Myometrial cell (primary cell): ENCODE results near the gene MPP7. TPM values are rescaled to one million over a fixed set of nuclear protein-coding genes. Genes with fewer than 3 reads are reported as not detected.

ENCODE experiments used
- total RNA-seq: library from RNA; depleted of rRNA; stranded (reverse); fragments of >200 nt; gene quantifications from 2 replicates; pipeline ENCODE4 v1.2.3, GENCODE V29; 2015

The MPP7 gene
- total RNA-seq = under 0.01 and 2.3 TPM in 2 replicates

GRCh38 chr10:28302638-28303488 is at the start of gene MPP7:
Gene MPP7, minus strand, starts transcription at chr10:28303064. Its CDS starts 64,460 bp downstream, at chr10:28238604.

Other genes starting within 250 kb of the MPP7 start
- gene WAC, start 230.1 kb upstream of the MPP7 start, total RNA-seq = 44.4 and 57.6 TPM in 2 replicates